T-helper 1 cell (primary cell): ENCODE measurements around the gene UBE2E1.

Source experiments
- DNase-seq, 5 donors: peaks; one replicate each; pipeline ENCODE4 v3.0.0-alpha.2; 2012 to 2020

The UBE2E1 gene

GRCh38 chr3:23796518-23796917 lies 9.2 kb upstream of the UBE2E1 start:
- no peak for DNase-seq

GRCh38 chr3:23797491-23797890 lies 8.3 kb upstream of the UBE2E1 start:
- DNase-seq: peak in 1 of 5 donors; percentile 23

DNA sequence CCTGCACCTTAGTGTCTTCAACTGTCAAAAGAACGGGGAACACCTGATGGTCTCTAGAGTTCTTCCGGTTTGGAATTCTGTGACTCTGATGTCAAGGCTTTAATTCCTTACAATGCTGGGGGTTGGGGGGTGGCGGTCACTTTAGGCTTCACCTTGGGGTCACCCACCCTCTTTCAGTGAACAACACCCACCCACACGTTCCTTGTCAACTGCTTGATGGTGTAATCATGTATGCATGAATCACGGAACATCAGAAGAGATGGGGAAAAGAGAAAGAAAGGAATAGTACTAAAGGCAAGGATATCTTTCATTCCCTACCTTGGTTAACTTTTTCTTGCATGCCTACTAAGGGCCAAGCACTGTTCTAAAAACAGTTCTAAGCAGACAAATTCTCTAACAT lies 7.3 kb upstream of the UBE2E1 start:
- no peak for DNase-seq

DNA sequence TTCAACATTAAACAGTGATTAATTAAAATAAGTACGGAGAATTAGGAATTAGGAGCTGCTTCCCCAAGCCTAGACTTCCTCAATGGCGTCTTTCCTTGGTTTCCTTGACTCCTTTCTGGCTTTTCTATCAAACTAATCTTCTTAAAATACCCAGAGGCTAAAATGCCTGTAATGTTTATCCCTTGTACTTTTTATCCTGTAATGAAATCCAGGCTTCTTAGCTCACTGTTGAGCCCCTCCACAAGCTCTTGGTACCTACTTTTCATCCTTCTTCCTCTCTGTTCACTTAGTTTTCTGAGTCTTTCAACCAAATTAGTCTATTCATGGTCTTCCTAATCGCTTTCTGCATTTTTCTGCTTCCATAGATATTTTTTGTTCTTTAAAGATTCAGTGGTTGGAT lies 6.9 kb upstream of the UBE2E1 start:
- no peak for DNase-seq

GRCh38 chr3:23800731-23801130 lies 5.0 kb upstream of the UBE2E1 start:
- DNase-seq: no peak

DNA sequence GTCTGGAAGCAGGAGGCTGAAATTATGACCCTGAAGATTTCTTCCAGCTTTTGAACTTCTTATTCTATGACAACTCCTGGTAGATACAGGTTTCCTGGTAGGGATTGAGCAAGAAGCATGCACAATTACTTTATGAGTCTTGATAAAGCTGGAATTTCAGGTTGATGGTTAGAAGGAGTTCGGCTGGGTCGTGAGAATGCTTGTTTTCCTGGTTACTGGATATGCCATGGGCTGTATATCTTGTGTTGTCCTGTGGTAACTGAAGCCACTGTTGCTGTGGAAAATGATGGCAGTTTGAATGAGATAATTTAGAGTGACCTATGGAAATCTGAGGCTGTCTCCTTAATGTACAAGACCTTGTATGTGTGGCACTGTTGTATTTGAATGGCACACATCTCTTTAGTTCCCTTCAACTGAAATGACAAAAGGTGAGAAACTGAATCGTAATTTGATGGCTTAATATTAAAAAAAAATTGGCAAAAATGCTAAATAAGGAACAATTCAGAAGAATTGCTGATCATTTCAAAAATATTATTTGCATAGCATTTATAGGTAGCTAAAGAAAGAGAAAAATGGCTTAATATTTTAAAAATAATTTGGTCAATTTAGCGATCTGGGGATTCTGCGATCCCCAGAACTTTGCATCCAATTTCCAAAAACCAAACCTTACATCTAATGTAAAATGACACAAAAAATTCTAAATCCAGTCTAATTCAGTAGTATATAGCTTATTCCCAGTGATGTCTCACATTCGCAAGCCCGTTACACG lies 1.1 kb upstream of the UBE2E1 start:
- DNase-seq: no peak

- no peak for DNase-seq
Observed at GRCh38 chr3:23805210-23805632, 534 bp upstream of the UBE2E1 start.

GRCh38 chr3:23806534-23807423 lies 1.0 kb downstream of the UBE2E1 start:
- DNase-seq: peak in 2 of 5 donors; percentile 7 to 13

DNA sequence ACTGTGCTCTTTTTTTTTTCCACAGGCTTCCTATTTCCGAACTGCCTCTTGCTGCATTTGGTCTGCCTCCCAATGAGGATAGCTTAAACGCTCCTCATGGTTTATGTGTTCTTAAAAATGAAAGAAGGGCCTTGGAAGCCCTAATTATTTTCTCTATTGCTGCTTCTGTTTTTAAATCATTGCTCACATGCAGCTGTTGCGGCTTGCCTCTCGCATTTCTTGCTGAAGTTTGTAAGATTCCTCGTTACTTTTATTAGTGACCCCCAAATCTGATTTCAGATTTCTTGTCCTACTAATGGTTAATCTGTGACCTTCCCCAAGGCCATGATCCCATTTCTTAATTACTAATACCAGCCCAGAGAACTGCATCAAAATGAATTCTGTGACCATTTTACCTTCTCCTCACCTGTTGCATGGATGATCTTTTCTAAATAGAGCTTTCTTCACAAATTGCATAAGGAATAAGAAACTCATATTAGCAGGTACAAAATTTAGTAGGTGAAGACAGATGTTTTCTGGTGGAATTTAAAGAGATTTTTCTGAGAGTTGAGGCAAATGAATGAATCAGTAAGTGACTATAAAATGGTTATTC lies 1.8 kb downstream of the UBE2E1 start:
- no peak for DNase-seq

GRCh38 chr3:23808525-23808924 lies 2.8 kb downstream of the UBE2E1 start:
- DNase-seq: no peak

GRCh38 chr3:23809294-23809693 lies 3.5 kb downstream of the UBE2E1 start:
- DNase-seq: no peak

DNA sequence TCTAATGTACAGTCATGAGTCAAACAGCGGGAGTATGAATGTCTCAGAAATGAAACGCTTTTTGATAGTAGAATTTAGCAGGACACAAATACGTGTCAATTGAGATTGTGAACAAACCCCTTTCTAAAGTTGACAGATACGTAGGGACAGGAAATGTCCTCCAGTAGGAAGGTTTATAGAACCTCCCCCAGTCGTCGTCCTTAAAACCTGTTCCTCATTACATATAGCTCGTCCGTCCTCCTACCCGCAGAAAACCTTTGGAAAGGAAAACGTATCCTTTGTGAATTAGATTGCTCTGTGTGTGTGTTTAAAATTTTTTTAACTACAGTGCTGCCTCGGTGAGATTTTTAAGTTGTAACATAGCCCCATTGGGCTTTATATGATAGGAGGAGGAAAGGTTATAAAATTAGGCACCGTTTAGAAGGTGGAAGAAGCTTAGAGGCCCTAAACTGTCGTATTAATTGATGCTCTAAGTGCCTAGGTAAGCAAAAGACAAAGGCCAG lies 4.1 kb downstream of the UBE2E1 start:
- no peak for DNase-seq

- peak; percentile 16 to 40 (median 18) for DNase-seq
Observed at GRCh38 chr3:23810343-23811184, 4.8 kb downstream of the UBE2E1 start.

GRCh38 chr3:23811185-23811527 lies 5.4 kb downstream of the UBE2E1 start:
- no peak for DNase-seq

DNA sequence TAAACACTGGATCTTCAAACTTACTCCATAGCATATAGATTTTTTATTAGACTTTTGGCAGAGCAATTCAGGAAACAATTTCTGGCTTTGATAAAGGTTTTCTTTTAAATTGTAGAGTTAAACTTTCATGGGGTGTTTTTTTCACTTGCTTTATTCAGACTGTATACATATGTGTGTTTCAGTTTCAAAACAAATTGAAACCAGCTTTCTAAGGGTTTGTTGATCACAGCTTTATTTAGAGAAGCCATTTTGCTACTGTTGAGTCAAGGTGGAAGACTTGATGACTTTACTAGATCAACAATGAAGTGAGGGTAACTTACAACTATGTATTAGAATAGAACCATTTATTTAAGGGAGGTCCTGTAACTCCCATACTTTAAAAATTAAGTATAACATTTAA lies 6.2 kb downstream of the UBE2E1 start:
- peak in 1 of 5 donors; percentile 51 for DNase-seq

GRCh38 chr3:23815879-23816278 lies 10.1 kb downstream of the UBE2E1 start:
- DNase-seq: no peak

GRCh38 chr3:23816721-23817120 lies 11.0 kb downstream of the UBE2E1 start:
- no peak for DNase-seq

- no peak for DNase-seq
Observed at GRCh38 chr3:23817508-23818223, 11.9 kb downstream of the UBE2E1 start.

DNA sequence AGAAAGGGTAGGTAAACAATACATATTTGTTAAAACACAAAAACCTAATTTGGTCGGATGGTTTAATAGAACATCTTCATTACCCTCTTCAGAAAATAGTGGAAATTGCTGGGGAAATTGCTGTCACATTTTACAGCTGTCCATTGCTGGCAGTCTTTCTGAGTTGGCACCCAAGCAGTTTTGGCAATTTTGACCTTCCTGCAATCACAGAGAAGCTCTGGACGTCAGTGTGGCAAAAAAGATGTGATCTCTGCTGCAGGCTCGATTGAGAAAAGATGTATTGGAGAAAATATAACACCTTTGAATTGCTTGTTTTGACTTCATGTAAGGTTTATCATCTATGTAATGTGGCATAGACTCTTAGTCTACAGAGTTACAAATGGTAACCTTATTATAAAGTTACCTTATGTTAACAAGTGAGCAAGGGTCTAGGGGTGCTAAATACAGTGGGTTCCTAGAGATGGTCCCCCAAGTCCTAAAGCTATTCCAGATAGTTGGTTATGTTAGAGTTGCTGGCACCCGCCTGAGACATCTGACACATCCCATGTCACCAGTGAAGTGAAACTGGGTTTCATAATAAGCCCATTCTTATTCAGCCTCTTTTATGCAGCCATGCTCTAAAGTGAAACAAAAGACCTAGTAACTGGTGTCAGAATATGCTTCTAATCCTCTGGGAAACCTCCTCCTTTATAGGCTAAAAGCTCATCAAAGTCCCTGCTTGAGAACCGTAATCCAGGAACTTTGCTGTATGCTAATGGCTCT lies 14.0 kb downstream of the UBE2E1 start:
- no peak for DNase-seq

- DNase-seq: no peak
Observed at GRCh38 chr3:23820888-23821287, 15.1 kb downstream of the UBE2E1 start.

- no peak for DNase-seq
Observed at GRCh38 chr3:23821858-23822257, 16.1 kb downstream of the UBE2E1 start.
